Renal cortical epithelial cell (primary cell): ENCODE results near the gene MYO3B. TPM values are rescaled to one million over a fixed set of nuclear protein-coding genes. Genes with fewer than 3 reads are reported as not detected.

Experiments
- DNase-seq: peaks from one replicate; pipeline ENCODE4 v3.0.0-alpha.2; 2011; ENCODE audit warnings: low read depth
- total RNA-seq: library from RNA; depleted of rRNA; stranded (reverse); fragments of >200 nt; gene quantifications from 2 replicates; pipeline ENCODE4 v1.2.3, GENCODE V29; 2014

MYO3B gene
- total RNA-seq, 1 donor from 2014 or later: 1.4 TPM

- no peak for DNase-seq
Observed at GRCh38 chr2:170371231-170371998, 193.5 kb downstream of the MYO3B start.

- DNase-seq: peak; percentile 73
Observed at GRCh38 chr2:170375192-170375591, 197.2 kb downstream of the MYO3B start.

- no peak for DNase-seq
Observed at GRCh38 chr2:170377500-170378207, 199.7 kb downstream of the MYO3B start.

GRCh38 chr2:170380267-170380666 lies 202.3 kb downstream of the MYO3B start:
- DNase-seq: no peak

- no peak for DNase-seq
Observed at GRCh38 chr2:170381678-170382077, 203.7 kb downstream of the MYO3B start.

- no peak for DNase-seq
Observed at GRCh38 chr2:170386554-170386953, 208.6 kb downstream of the MYO3B start.

- no peak for DNase-seq
Observed at GRCh38 chr2:170391018-170391417, 213.1 kb downstream of the MYO3B start.

GRCh38 chr2:170391697-170392096 lies 213.8 kb downstream of the MYO3B start:
- DNase-seq: no peak

- peak; percentile 50 for DNase-seq
Observed at GRCh38 chr2:170393861-170394498, 216.0 kb downstream of the MYO3B start.

GRCh38 chr2:170394641-170395387 lies 216.9 kb downstream of the MYO3B start:
- peak; percentile 19 for DNase-seq

- peak; percentile 43 for DNase-seq
Observed at GRCh38 chr2:170396799-170397459, 219.0 kb downstream of the MYO3B start.

- DNase-seq: no peak
Observed at GRCh38 chr2:170401187-170401586, 223.2 kb downstream of the MYO3B start.

- no peak for DNase-seq
Observed at GRCh38 chr2:170404846-170405245, 226.9 kb downstream of the MYO3B start.

GRCh38 chr2:170405326-170405725 lies 227.4 kb downstream of the MYO3B start:
- no peak for DNase-seq

- no peak for DNase-seq
Observed at GRCh38 chr2:170408461-170409163, 230.7 kb downstream of the MYO3B start.

- DNase-seq: peak; percentile 49
Observed at GRCh38 chr2:170409164-170409535, 231.2 kb downstream of the MYO3B start.

- no peak for DNase-seq
Observed at GRCh38 chr2:170411660-170412059, 233.7 kb downstream of the MYO3B start.

- no peak for DNase-seq
Observed at GRCh38 chr2:170420961-170421687, 243.2 kb downstream of the MYO3B start.

- no peak for DNase-seq
Observed at GRCh38 chr2:170423919-170424318, 246.0 kb downstream of the MYO3B start.

GRCh38 chr2:170425281-170425751 lies 247.4 kb downstream of the MYO3B start:
- peak; percentile 92 for DNase-seq
